GM12878 (cell line): ENCODE data around the gene XDH. TPM values are rescaled to one million over a fixed set of nuclear protein-coding genes. Genes with fewer than 3 reads are reported as not detected.
A peak's percentile ranks its signal among the peaks of the same experiment; 100 is the strongest.

Experiments
- ATAC-seq: fragments of 200-7000 bp; cut with Tn5 transposase; 3 replicates; pipeline ENCODE4 v1.9.1; 2020; ENCODE audit warnings: mild to moderate bottlenecking, moderate library complexity
- BruUV-seq: library from RNA; stranded (reverse); fragments of 400-500 nt; replicated peaks from 2 replicates; lab custom pipeline; 2021; lab: Mats Ljungman, UMichigan
- CTCF ChIA-PET: fragments of 300-600 bp; sonication (Branson Sonifier 250); formaldehyde crosslinking; extraction: SDS; loops from one replicate; lab custom pipeline; 2021; ENCODE audit warnings: inconsistent platforms; lab: Yijun Ruan, JAX
- POLR2A ChIA-PET: fragments of 350-600 bp; formaldehyde crosslinking; extraction: SDS; loops from one replicate; lab custom pipeline; 2021; ENCODE audit warnings: inconsistent platforms; lab: Charles Lee
- RAD21 ChIA-PET: fragments of 300-600 bp; sonication (Branson Sonifier 250); formaldehyde crosslinking; loops from one replicate; lab custom pipeline; 2023; ENCODE audit warnings: antibody characterized with exemption; ENCODE audit not compliant: unreplicated experiment; lab: Charles Lee
- SMC1A ChIA-PET: fragments of 300-600 bp; sonication (Branson Sonifier 250); formaldehyde crosslinking; loops from one replicate; lab custom pipeline; 2023; ENCODE audit not compliant: unreplicated experiment, uncharacterized antibody; lab: Charles Lee
- DNase-seq: peaks from one replicate; pipeline ENCODE4 v3.0.0-alpha.2; 2011; ENCODE audit warnings: low read depth, low spot score
- FAIRE-seq: peaks from 3 replicates; lab custom pipeline; 2011; peaks lifted over from hg19 to GRCh38; lab: Jason Lieb, UNC
- H2AFZ ChIP-seq: 2 replicates; pipeline ENCODE4 v1.6.0; 2011; ENCODE audit warnings: low read depth, low read length, control low read depth; ENCODE audit not compliant: control insufficient read depth
- H3K27ac ChIP-seq: 2 replicates; pipeline ENCODE4 v1.5.1; 2011; ENCODE audit warnings: control low read depth; ENCODE audit not compliant: control insufficient read depth, insufficient read depth
- H3K27me3 ChIP-seq, 2 experiments: replicated peaks in 1 of 2; 2 replicates each; pipeline versions ENCODE4 v1.6.0 to v1.6.1; 2011; ENCODE audit warnings: low read length in 1 of 2; ENCODE audit not compliant: control insufficient read depth in 2 of 2, insufficient read depth in 2 of 2
- H3K36me3 ChIP-seq, 2 experiments: 2 replicates each; pipeline ENCODE4 v1.5.1; 2011; ENCODE audit warnings: low read length in 1 of 2; ENCODE audit not compliant: control insufficient read depth in 2 of 2, insufficient read depth in 2 of 2
- H3K4me1 ChIP-seq: 2 replicates; pipeline ENCODE4 v1.6.1; 2011; ENCODE audit warnings: mild to moderate bottlenecking, low read length, moderate library complexity, mixed read lengths; ENCODE audit not compliant: control insufficient read depth, insufficient read depth
- H3K4me2 ChIP-seq: 2 replicates; pipeline ENCODE4 v1.6.0; 2011; ENCODE audit warnings: control low read depth; ENCODE audit not compliant: control insufficient read depth, insufficient read depth
- H3K4me3 ChIP-seq: fragments of 200-600 bp; sonication (generic); 2 replicates; pipeline ENCODE4 v1.5.1; 2016
- H3K79me2 ChIP-seq: 2 replicates; pipeline ENCODE4 v1.6.0; 2011; ENCODE audit warnings: low read length; ENCODE audit not compliant: control insufficient read depth, insufficient read depth
- H3K9ac ChIP-seq: 2 replicates; pipeline ENCODE4 v1.8.0; 2011; ENCODE audit warnings: low read length, control low read depth, mixed read lengths; ENCODE audit not compliant: control insufficient read depth, insufficient read depth
- H3K9me3 ChIP-seq: replicated peaks from 3 replicates; pipeline ENCODE4 v1.5.1; 2011; ENCODE audit warnings: mild to moderate bottlenecking, low read length; ENCODE audit not compliant: control insufficient read depth, insufficient read depth
- H4K20me1 ChIP-seq: 2 replicates; pipeline ENCODE4 v1.6.0; 2011; ENCODE audit not compliant: control insufficient read depth, insufficient read depth
- ETV6 ChIP-seq, 2 experiments: fragments of 450-650 bp in 1 of 2; IDR thresholded peaks in 1 of 2; conservative IDR thresholded peaks in 1 of 2; 2 replicates each; pipeline ENCODE4 v1.6.1; 2014; ENCODE audit warnings: antibody characterized with exemption in 1 of 2, borderline replicate concordance in 1 of 2, low read depth in 1 of 2, mild to moderate bottlenecking in 1 of 2, moderate library complexity in 1 of 2
- FOXK2 ChIP-seq: fragments of 450-650 bp; IDR thresholded peaks from 2 replicates; pipeline ENCODE4 v1.6.1; 2017; ENCODE audit warnings: mild to moderate bottlenecking, moderate library complexity
- POLR2A ChIP-seq: IDR thresholded peaks from 2 replicates; pipeline ENCODE4 v1.6.1; 2011; ENCODE audit warnings: low read depth, mild to moderate bottlenecking, low read length
- RELB ChIP-seq: fragments of 450-650 bp; IDR thresholded peaks from 2 replicates; pipeline ENCODE4 v1.6.1; 2017; ENCODE audit warnings: low read depth, mild to moderate bottlenecking, moderate library complexity
- SREBF2 ChIP-seq: IDR thresholded peaks from 2 replicates; pipeline ENCODE4 v1.6.1; 2012; ENCODE audit warnings: mild to moderate bottlenecking, low read length
- SRF ChIP-seq, 2 experiments: IDR thresholded peaks; 2 replicates each; pipeline ENCODE4 v1.6.1; 2011; ENCODE audit warnings: low read depth in 2 of 2, low read length in 2 of 2, mild to moderate bottlenecking in 1 of 2, moderate library complexity in 1 of 2
- TCF12 ChIP-seq: IDR thresholded peaks from 2 replicates; pipeline ENCODE4 v1.6.1; 2011; ENCODE audit warnings: low read depth, mild to moderate bottlenecking, low read length
- ZBTB33 ChIP-seq: fragments of 450-650 bp; IDR thresholded peaks from 2 replicates; pipeline ENCODE4 v1.6.1; 2017; ENCODE audit warnings: mild to moderate bottlenecking
- WGBS: methylation state at CpG from one replicate; pipeline ENCODE4 v1.1.6; 2016; ENCODE audit warnings: low lambda C conversion rate; ENCODE audit not compliant: insufficient replicate concordance, insufficient coverage; ENCODE audit errors: missing lambda C conversion rate; 5-methylcytosine and 5-hydroxymethylcytosine counted together
- in situ Hi-C: fragments of 300-500 bp; cut with MboI; formaldehyde crosslinking; loops from 9 replicates; pipeline ENCODE4 v1.14.3; 2018; ENCODE audit warnings: mixed read lengths
- intact Hi-C: fragments of 100-400 bp; cut with micrococcal nuclease; formaldehyde crosslinking; loops from one replicate; pipeline ENCODE4 v1.14.2; 2022; ENCODE audit not compliant: unreplicated experiment
- polyA plus RNA-seq, 11 experiments: library from polyadenylated mRNA; depleted of rRNA in 4 of 11; unstranded in 6 of 11; stranded (reverse) in 5 of 11; fragments of >200 nt; fragmentation: Nextera tagmentation in 4 of 11; fragmentation: Illumina TruSeq in 1 of 11; extraction: Ambion mirVana in 4 of 11; extraction: Trizol in 1 of 11; gene quantifications; 1 replicate in 1 of 11; 2 replicates in 10 of 11; pipeline versions ENCODE4 v1.2.1 to v1.2.3, GENCODE V29; 2011 to 2016; ENCODE audit warnings: inconsistent platforms in 2 of 11, missing spikeins in 2 of 11, low read depth in 1 of 11
- total RNA-seq, 4 experiments: library from RNA; depleted of rRNA in 3 of 4; stranded (reverse); fragments of >200 nt in 3 of 4; fragmentation: Illumina TruSeq in 1 of 4; extraction: Trizol in 1 of 4; gene quantifications; 2 replicates each; pipeline versions ENCODE4 v1.2.1 to v1.2.3, GENCODE V29; 2013 to 2021

The XDH gene
- total and polyA plus RNA-seq, 10 of the 15 experiments (the other 5 are each of a cell fraction or from before 2014, with no cell fraction given): 0.01 TPM; not detected in 9

- Histone ChIP-seq H3K36me3 (no peaks in the 10 kb centered on the region), H3K9me3 (no peaks in the 10 kb centered on the region), H3K4me1 (no peaks in the 10 kb centered on the region), H4K20me1 (no peaks in the 10 kb centered on the region), H3K27me3 (0 out of 4 replicates have a peak, but pooled peaks cover 0 to 3% of the 10 kb centered on the region in 2 experiments), H2AFZ (no peak overlapping the region), H3K4me3 (no peak overlapping the region), H3K9ac (no peak overlapping the region), H3K27ac (no peak overlapping the region), H3K4me2 (no peak overlapping the region), H3K79me2 (no peaks in the 10 kb centered on the region)
- in situ Hi-C loops (no loop called here), intact Hi-C loops (no loop called here)
- RAD21 ChIA-PET: no interaction called here
- TF ChIP-seq SRF (IDR thresholded peaks at IDR 0.05; ENCODE audit: low read depth in 2 of 2, low read length in 2 of 2) (no peak), FOXK2 (no peak), POLR2A (no peak), RELB (no peak)
- ATAC-seq: peak; percentile 70
- SMC1A ChIA-PET: no interaction called here
- WGBS: 28% methylated on average over 1 of the region's 1 CpG
- no peak for DNase-seq
- POLR2A ChIA-PET: no interaction called here
- no peak for FAIRE-seq
- CTCF ChIA-PET: interaction anchor here (1.0 to 1.2 kb wide), 2 partner anchors 81 to 127 kb away, joined by 3 read pairs; partner anchors contain the start of gene CAPN14
- no TSS peak for BruUV-seq
Observed at GRCh38 chr2:31297751-31298150, 116.8 kb downstream of the XDH start.

DNA sequence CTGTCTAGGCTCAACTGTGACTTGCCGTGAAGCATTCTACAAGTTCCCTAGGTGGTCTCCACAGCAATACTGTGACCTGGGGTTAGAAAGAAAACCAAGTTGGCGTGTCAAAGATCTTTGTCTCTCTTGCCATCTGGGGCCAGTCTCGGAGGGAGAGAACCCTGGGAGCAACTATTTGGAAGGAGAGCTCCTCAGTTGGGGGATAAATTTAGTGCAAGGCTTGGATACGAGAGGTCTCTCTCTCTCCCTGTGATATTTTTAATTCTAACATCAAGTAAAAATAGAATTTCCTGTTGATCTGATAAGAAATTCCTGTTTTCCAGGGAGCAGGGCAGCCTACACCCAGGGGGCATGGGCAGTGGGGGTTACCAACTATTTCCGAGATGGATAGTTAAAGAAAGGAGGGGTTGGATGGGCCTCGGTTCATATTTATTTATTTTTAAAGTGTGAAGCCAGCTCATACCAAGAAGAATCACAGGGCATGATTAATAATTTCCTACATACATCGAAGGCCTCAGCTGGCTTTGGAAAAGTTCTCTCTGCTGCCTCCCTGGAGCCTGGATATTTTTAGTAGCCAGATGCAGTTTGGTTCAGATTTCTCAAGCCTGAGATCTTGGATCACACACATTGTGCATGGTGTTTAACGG, 117.8 kb downstream of the XDH start:
- intact Hi-C loops: no loop called here
- no peaks in the 10 kb centered on the region for H4K20me1 ChIP-seq
- CTCF ChIA-PET: interaction anchor here (1.1 to 1.4 kb wide), 2 partner anchors 10 to 12 kb away, joined by 3 to 4 read pairs; no protein-coding TSS in a partner anchor
- H3K9ac ChIP-seq: no peak overlapping the region
- TF ChIP-seq ETV6 (conservative IDR thresholded peaks at IDR 0.05 in 1 of 2, IDR thresholded peaks at IDR 0.05 in 1 of 2; ENCODE audit: borderline replicate concordance in 1 of 2, low read depth in 1 of 2): no peak
- TF ChIP-seq ZBTB33: no peak
- no peak for TF ChIP-seq TCF12
- no peak for TF ChIP-seq SREBF2
- POLR2A ChIA-PET: no interaction called here
- SMC1A ChIA-PET: interaction anchor here (1.3 kb wide), 1 partner anchor 37 kb away, joined by 4 read pairs; no protein-coding TSS in a partner anchor
- H3K27me3 ChIP-seq: 0 out of 4 replicates have a peak, but pooled peaks cover 0 to 3% of the 10 kb centered on the region in 2 experiments
- H3K36me3 ChIP-seq: no peaks in the 10 kb centered on the region
- no peaks in the 10 kb centered on the region for H3K4me1 ChIP-seq
- RAD21 ChIA-PET: interaction anchor here (0.5 kb wide), 1 partner anchor 23 kb away, joined by 3 read pairs; no protein-coding TSS in a partner anchor
- no peak for ATAC-seq
- in situ Hi-C loops: no loop called here
- no peak for FAIRE-seq
- no peak overlapping the region for H3K4me3 ChIP-seq
- 26% methylated on average over 8 of the region's 8 CpGs for WGBS
- no peak for DNase-seq
- no TSS peak for BruUV-seq
- H3K27ac ChIP-seq: no peak overlapping the region
- H3K4me2 ChIP-seq: no peak overlapping the region
- H2AFZ ChIP-seq: no peak overlapping the region
- no peaks in the 10 kb centered on the region for H3K9me3 ChIP-seq
- no peaks in the 10 kb centered on the region for H3K79me2 ChIP-seq
